K562 (cell line): Measurements from ENCODE around the gene LRRC4B. TPM values are rescaled to one million over a fixed set of nuclear protein-coding genes. Genes with fewer than 3 reads are reported as not detected.

Experiments
- ARID2 ChIP-seq: fragments of 450-650 bp; IDR thresholded peaks from 2 replicates; pipeline ENCODE4 v1.6.1; 2017; ENCODE audit warnings: antibody characterized with exemption, mild to moderate bottlenecking
- CHCHD3 ChIP-seq: fragments of 250-450 bp; sonication (Bioruptor Pico); IDR thresholded peaks from 2 replicates; pipeline ENCODE4 v2.1.2; 2022; ENCODE audit warnings: mild to moderate bottlenecking
- CREBBP ChIP-seq: IDR thresholded peaks from one replicate; pipeline ENCODE4 v1.6.1; 2012; ENCODE audit warnings: low read depth, mild to moderate bottlenecking, control low read depth, inconsistent platforms, low read length
- DPF2 ChIP-seq: fragments of 450-650 bp; IDR thresholded peaks from 2 replicates; pipeline ENCODE4 v1.6.1; 2016
- EZH2 ChIP-seq: IDR thresholded peaks from 2 replicates; pipeline ENCODE4 v1.6.1; 2012; ENCODE audit warnings: low read depth, mild to moderate bottlenecking, inconsistent platforms, low read length, borderline replicate concordance
- HCFC1 ChIP-seq: IDR thresholded peaks from 2 replicates; pipeline ENCODE4 v1.6.1; 2012; ENCODE audit warnings: low read depth, low read length, improper control_type of control experiment
- MTA3 ChIP-seq: fragments of 450-650 bp; formaldehyde crosslinking; IDR thresholded peaks from 2 replicates; pipeline ENCODE4 v1.6.1; 2017; ENCODE audit warnings: mild to moderate bottlenecking, borderline replicate concordance
- PHF21A ChIP-seq: fragments of 450-650 bp; IDR thresholded peaks from 2 replicates; pipeline ENCODE4 v1.6.1; 2017; ENCODE audit warnings: low read depth, borderline replicate concordance
- RAD51 ChIP-seq: fragments of 450-650 bp; IDR thresholded peaks from 2 replicates; pipeline ENCODE4 v1.7.1; 2016; ENCODE audit warnings: low read depth, mild to moderate bottlenecking, borderline replicate concordance
- RBFOX2 ChIP-seq: fragments of 200-400 bp; formaldehyde crosslinking; IDR thresholded peaks from 2 replicates; pipeline ENCODE4 v1.6.1; 2017; ENCODE audit warnings: low read depth, mild to moderate bottlenecking, low read length, moderate library complexity
- SMARCA4 ChIP-seq: fragments of 450-650 bp; IDR thresholded peaks from 2 replicates; pipeline ENCODE4 v1.6.1; 2016
- TAF1 ChIP-seq: IDR thresholded peaks from 2 replicates; pipeline ENCODE4 v1.6.1; 2011; ENCODE audit warnings: mild to moderate bottlenecking, low read length, moderate library complexity; ENCODE audit not compliant: insufficient read depth, control insufficient read depth, severe bottlenecking; ENCODE audit errors: extremely low read depth
- TAL1 ChIP-seq: fragments of 450-650 bp; IDR thresholded peaks from 2 replicates; pipeline ENCODE4 v1.6.1; 2016; ENCODE audit warnings: mild to moderate bottlenecking
- ZBTB1 ChIP-seq: sonication (generic); formaldehyde crosslinking; IDR thresholded peaks from 2 replicates; pipeline ENCODE4 v1.8.1; 2023; ENCODE audit warnings: missing genetic modification reagents, low read depth, mild to moderate bottlenecking, borderline replicate concordance
- polyA plus RNA-seq, 8 experiments: library from polyadenylated mRNA; depleted of rRNA in 4 of 8; stranded (reverse) in 5 of 8; unstranded in 3 of 8; fragments of >200 nt; fragmentation: Nextera tagmentation in 2 of 8; fragmentation: Illumina TruSeq in 1 of 8; extraction: Ambion mirVana in 2 of 8; extraction: Trizol in 1 of 8; gene quantifications; 2 replicates each; pipeline versions ENCODE4 v1.2.1 to v1.2.3, GENCODE V29; 2011 to 2014; ENCODE audit warnings: inconsistent platforms in 1 of 8, missing spikeins in 1 of 8
- total RNA-seq, 7 experiments: library from RNA; depleted of rRNA in 6 of 7; stranded (reverse); fragments of >200 nt in 6 of 7; fragmentation: Illumina TruSeq in 2 of 7; extraction: Trizol in 2 of 7; gene quantifications; 2 replicates each; pipeline versions ENCODE4 v1.2.1 to v1.2.3, GENCODE V29; 2011 to 2021; ENCODE audit warnings: low replicate concordance in 1 of 7
- TF ChIP-seq, protein P1 (sequence below): fragments of 450-650 bp; IDR thresholded peaks from 2 replicates; pipeline ENCODE4 v1.6.1; 2018; ENCODE audit warnings: mild to moderate bottlenecking, low read depth; ENCODE audit not compliant: partially characterized antibody
- TF ChIP-seq, protein P2 (sequence below): sonication (generic); formaldehyde crosslinking; IDR thresholded peaks from 2 replicates; pipeline ENCODE4 v1.9.0; 2022; ENCODE audit warnings: mild to moderate bottlenecking, missing genetic modification reagents
- TF ChIP-seq, protein P3 (sequence below): IDR thresholded peaks from 2 replicates; pipeline ENCODE4 v1.6.1; 2011; ENCODE audit warnings: borderline replicate concordance, low read depth, mild to moderate bottlenecking, moderate library complexity, low read length; ENCODE audit not compliant: insufficient read depth, poor library complexity, severe bottlenecking
- TF ChIP-seq, protein P4 (sequence below), 3 experiments: IDR thresholded peaks in 2 of 3; conservative IDR thresholded peaks in 1 of 3; 2 replicates each; pipeline ENCODE4 v1.5.1; 2011 to 2012; ENCODE audit warnings: low read length in 3 of 3, mild to moderate bottlenecking in 3 of 3, control low read depth in 2 of 3, improper control_type of control experiment in 1 of 3, inconsistent platforms in 1 of 3, low read depth in 1 of 3, mixed read lengths in 1 of 3, moderate library complexity in 1 of 3; ENCODE audit not compliant: insufficient read depth in 2 of 3
- TF ChIP-seq, protein P5 (sequence below): fragments of 250-450 bp; sonication (Bioruptor Pico); IDR thresholded peaks from 2 replicates; pipeline ENCODE4 v1.5.0; 2021; ENCODE audit warnings: mild to moderate bottlenecking, borderline replicate concordance

LRRC4B gene
- total and polyA plus RNA-seq, 9 of the 15 experiments (the other 6 are each of a cell fraction or from before 2014, with no cell fraction given) = 0.18 to 9.6 (median 2.9) TPM; not detected in 2

DNA sequence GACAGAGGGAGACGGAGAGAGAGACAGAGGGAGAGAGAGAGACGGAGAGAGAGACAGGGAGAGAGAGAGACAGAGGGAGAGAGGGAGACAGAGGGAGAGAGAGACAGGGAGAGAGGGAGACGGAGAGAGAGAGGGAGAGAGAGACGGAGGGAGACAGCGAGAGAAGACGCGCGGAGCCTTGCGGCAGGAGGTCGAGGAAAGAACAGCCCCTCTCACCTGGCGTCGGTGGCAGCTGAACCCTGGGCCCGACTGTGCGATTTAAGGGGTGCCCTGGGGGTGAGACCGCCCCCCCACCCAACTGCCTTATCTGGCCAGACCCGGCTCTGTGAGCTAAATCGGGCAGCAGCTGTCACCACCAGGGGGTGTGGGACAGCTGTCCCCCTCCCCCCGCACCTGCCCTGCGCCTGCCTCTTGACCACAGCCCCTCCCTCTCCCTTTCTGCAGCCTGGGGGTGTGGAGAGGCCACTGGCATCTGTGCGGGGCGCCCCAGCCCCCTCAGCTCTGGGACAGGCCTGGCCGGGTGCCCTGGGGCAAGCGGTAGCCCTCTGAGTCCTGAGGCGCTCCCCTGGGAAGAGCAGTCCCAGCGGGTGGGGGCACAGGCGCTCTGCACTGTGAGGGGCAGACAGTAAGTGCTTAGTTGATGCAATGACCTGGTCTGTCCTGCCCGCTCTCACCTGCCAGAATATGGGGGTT is 68.0 kb downstream of the LRRC4B start (continued):
- TF ChIP-seq, protein P1, sequence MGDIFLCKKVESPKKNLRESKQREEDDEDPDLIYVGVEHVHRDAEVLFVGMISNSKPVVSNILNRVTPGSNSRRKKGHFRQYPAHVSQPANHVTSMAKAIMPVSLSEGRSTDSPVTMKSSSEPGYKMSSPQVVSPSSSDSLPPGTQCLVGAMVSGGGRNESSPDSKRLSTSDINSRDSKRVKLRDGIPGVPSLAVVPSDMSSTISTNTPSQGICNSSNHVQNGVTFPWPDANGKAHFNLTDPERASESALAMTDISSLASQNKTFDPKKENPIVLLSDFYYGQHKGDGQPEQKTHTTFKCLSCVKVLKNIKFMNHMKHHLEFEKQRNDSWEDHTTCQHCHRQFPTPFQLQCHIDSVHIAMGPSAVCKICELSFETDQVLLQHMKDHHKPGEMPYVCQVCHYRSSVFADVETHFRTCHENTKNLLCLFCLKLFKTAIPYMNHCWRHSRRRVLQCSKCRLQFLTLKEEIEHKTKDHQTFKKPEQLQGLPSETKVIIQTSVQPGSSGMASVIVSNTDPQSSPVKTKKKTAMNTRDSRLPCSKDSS = no peak
- TF ChIP-seq, protein P2, sequence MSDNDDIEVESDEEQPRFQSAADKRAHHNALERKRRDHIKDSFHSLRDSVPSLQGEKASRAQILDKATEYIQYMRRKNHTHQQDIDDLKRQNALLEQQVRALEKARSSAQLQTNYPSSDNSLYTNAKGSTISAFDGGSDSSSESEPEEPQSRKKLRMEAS (CRISPR knock-in tag) = peak; percentile 65
- TF ChIP-seq RBFOX2 (0 out of 2 replicates have a peak, but pooled peaks have one; percentile 26), ARID2 (no peak), ZBTB1 (CRISPR knock-in tag) (0 out of 2 replicates have a peak, but pooled peaks have one; percentile 36), RAD51 (0 out of 2 replicates have a peak, but pooled peaks have one; percentile 8), SMARCA4 (peak; percentile 59), PHF21A (peak; percentile 92), MTA3 (peak; percentile 75; the same call in 1 of the 2 replicates), DPF2 (peak; percentile 67), HCFC1 (0 out of 2 replicates have a peak, but pooled peaks have one; percentile 14), TAF1 (no peak), EZH2 (no peak), CHCHD3 (no peak), CREBBP (no peak), TAL1 (peak; percentile 69)
- TF ChIP-seq, protein P3, sequence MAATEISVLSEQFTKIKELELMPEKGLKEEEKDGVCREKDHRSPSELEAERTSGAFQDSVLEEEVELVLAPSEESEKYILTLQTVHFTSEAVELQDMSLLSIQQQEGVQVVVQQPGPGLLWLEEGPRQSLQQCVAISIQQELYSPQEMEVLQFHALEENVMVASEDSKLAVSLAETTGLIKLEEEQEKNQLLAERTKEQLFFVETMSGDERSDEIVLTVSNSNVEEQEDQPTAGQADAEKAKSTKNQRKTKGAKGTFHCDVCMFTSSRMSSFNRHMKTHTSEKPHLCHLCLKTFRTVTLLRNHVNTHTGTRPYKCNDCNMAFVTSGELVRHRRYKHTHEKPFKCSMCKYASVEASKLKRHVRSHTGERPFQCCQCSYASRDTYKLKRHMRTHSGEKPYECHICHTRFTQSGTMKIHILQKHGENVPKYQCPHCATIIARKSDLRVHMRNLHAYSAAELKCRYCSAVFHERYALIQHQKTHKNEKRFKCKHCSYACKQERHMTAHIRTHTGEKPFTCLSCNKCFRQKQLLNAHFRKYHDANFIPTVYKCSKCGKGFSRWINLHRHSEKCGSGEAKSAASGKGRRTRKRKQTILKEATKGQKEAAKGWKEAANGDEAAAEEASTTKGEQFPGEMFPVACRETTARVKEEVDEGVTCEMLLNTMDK = peak; percentile 60
- TF ChIP-seq, protein P4, sequence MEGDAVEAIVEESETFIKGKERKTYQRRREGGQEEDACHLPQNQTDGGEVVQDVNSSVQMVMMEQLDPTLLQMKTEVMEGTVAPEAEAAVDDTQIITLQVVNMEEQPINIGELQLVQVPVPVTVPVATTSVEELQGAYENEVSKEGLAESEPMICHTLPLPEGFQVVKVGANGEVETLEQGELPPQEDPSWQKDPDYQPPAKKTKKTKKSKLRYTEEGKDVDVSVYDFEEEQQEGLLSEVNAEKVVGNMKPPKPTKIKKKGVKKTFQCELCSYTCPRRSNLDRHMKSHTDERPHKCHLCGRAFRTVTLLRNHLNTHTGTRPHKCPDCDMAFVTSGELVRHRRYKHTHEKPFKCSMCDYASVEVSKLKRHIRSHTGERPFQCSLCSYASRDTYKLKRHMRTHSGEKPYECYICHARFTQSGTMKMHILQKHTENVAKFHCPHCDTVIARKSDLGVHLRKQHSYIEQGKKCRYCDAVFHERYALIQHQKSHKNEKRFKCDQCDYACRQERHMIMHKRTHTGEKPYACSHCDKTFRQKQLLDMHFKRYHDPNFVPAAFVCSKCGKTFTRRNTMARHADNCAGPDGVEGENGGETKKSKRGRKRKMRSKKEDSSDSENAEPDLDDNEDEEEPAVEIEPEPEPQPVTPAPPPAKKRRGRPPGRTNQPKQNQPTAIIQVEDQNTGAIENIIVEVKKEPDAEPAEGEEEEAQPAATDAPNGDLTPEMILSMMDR (IDR thresholded peaks at IDR 0.05 in 2 of 3, conservative IDR thresholded peaks at IDR 0.05 in 1 of 3; ENCODE audit: insufficient read depth in 2 of 3, low read depth in 1 of 3, low read length in 3 of 3) = peak; percentile 40 to 57 (median 41); a peak in 4 of 6 replicates
- TF ChIP-seq, protein P5, sequence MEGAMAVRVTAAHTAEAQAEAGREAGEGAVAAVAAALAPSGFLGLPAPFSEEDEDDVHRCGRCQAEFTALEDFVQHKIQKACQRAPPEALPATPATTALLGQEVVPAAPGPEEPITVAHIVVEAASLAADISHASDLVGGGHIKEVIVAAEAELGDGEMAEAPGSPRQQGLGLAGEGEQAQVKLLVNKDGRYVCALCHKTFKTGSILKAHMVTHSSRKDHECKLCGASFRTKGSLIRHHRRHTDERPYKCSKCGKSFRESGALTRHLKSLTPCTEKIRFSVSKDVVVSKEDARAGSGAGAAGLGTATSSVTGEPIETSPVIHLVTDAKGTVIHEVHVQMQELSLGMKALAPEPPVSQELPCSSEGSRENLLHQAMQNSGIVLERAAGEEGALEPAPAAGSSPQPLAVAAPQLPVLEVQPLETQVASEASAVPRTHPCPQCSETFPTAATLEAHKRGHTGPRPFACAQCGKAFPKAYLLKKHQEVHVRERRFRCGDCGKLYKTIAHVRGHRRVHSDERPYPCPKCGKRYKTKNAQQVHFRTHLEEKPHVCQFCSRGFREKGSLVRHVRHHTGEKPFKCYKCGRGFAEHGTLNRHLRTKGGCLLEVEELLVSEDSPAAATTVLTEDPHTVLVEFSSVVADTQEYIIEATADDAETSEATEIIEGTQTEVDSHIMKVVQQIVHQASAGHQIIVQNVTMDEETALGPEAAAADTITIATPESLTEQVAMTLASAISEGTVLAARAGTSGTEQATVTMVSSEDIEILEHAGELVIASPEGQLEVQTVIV = no peak
